Measurements from ENCODE around the gene DAGLA.

The DAGLA gene

DNA sequence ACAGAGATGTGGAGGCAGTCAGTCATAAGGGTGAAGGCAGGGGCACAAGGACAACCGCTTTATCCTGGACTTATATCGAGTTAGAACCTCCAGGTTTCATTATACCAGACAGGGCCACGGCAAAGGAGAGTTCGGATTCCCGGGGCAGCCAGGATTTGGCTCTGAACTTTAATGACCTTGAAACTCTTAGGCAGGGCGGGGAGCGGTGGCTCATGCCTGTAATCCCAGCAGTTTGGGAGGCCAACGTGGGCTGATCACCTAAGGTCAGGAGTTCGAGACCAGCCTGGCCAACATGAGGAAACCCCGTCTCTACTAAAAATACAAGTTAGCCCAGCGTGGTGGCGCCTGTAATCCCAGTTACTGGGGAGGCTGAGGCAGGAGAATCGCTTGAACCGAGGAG, 71.2 kb downstream of the DAGLA start:
- TF ChIP-seq, protein P1, sequence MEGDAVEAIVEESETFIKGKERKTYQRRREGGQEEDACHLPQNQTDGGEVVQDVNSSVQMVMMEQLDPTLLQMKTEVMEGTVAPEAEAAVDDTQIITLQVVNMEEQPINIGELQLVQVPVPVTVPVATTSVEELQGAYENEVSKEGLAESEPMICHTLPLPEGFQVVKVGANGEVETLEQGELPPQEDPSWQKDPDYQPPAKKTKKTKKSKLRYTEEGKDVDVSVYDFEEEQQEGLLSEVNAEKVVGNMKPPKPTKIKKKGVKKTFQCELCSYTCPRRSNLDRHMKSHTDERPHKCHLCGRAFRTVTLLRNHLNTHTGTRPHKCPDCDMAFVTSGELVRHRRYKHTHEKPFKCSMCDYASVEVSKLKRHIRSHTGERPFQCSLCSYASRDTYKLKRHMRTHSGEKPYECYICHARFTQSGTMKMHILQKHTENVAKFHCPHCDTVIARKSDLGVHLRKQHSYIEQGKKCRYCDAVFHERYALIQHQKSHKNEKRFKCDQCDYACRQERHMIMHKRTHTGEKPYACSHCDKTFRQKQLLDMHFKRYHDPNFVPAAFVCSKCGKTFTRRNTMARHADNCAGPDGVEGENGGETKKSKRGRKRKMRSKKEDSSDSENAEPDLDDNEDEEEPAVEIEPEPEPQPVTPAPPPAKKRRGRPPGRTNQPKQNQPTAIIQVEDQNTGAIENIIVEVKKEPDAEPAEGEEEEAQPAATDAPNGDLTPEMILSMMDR (IDR thresholded peaks at IDR 0.05) = no peak
- Histone ChIP-seq H3K4me3 (no peak overlapping the region), H3K9me3 (no peaks in the 10 kb centered on the region), H3K4me1 (peaks cover 0 to 16% (median 6%) of the 10 kb centered on the region in 4 donors), H3K27me3 (peaks cover 0 to 34% of the 10 kb centered on the region in 2 donors), H3K27ac (no peak overlapping the region), H3K36me3 (no peaks in the 10 kb centered on the region)
- DNase-seq = no peak
- intact Hi-C loops (cut with DNase I; ENCODE audit: low total_unique reads) = no loop called here

DNA sequence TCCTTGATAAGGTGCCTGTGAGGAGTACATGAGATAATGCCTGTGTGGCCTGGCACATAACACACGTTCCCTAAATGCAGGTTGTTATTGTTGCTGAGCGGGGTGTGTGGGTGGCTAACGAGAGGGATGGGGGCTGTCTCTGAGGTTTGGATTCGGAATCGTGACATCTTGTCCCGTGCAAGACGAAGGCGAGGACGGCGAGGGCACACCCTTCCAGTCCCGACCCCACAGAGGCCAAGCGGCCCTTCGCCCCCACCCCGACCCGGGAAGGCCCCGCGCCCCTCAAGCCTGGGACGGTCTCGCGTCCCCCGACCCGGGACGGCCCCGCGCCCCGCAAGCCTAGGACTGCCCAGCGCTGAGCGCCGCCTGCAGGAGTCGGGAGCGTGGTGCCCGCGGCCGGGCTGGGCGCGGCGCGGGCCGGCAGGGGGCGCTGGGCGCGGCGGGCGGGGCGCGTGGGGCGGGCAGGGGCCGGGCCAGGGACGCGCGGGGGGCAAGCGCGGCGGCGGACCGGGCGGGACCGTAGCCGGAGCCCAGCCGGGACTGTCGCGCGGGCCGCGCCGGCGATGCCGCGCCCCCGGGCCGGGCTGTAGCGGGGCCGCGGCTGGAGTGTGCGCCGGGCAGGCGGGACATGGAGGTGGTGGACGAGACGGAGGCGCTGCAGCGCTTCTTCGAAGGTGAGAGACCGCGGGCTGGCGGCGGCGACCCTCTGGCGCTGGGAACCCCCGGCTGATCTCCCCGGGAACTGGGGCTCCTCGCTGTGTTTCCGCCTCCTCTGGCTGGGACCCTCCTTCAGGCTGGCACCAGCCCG, 72.1 kb downstream of the DAGLA start, which contains the start of gene MYRF:
MYRF (plus strand) TSS at position 520 of the 808 bp plus-strand sequence; CDS start at position 629, 109 bp downstream.
- no peak for DNase-seq
- Histone ChIP-seq H3K27ac (no peak within 1 kb of the TSS), H3K4me1 (peaks cover 0 to 16% (median 6%) of the 10 kb centered on the region in 4 donors)

DNA sequence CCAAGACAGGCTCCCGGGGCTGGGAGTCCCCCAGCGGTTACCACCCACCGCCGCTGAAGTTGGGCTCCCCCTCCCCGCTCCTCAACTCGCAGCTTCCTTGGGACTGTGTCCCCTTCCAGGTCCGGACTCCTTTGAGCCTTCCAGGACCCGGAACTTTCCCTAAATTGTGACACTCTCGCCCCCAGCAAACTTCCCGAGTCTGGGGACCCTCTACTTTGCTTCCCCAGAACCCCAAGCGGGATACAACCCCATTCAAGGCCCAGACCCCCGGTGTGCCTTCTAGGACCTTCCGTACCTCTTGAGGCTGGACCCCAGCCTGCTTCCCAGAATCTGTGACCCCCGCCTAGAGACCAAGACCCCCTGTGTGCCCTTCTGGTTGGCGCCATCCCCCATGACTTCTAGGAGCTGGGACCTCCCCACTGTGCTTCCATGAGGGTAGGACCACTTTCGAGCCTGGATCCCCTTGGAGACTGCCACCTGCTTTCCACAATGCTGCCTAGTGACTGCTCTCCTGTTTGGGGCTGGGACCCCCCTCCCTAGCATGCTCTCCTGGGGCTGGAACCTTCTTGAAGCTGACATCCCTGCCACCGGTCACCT, 72.8 kb downstream of the DAGLA start:
- peaks cover 0 to 39% of the 10 kb centered on the region in 2 donors for H3K27me3 ChIP-seq
- intact Hi-C loops (cut with DNase I; ENCODE audit: low total_unique reads) = no loop called here
- peaks cover 0 to 10% (median 6%) of the 10 kb centered on the region in 4 donors for H3K4me1 ChIP-seq
- DNase-seq = no peak
- TF ChIP-seq, protein P1 (IDR thresholded peaks at IDR 0.05) = no peak
- no peaks in the 10 kb centered on the region for H3K36me3 ChIP-seq
- peak overlapping the region; percentile 36 to 55 for H3K4me3 ChIP-seq
- H3K27ac ChIP-seq = no peak overlapping the region
- no peaks in the 10 kb centered on the region for H3K9me3 ChIP-seq

More for the DNA sequence above, 72.1 kb downstream of the DAGLA start, which contains the start of gene MYRF:
- TF ChIP-seq, protein P1 (IDR thresholded peaks at IDR 0.05) = peak; percentile 26 to 31
- Histone ChIP-seq H3K27me3 (peaks cover 0 to 34% of the 10 kb centered on the region in 2 donors), H3K9me3 (no peaks in the 10 kb centered on the region), H3K36me3 (no peaks in the 10 kb centered on the region), H3K4me3 (peak within 1 kb of the TSS; percentile 36 to 55)
- intact Hi-C loops (cut with DNase I; ENCODE audit: low total_unique reads) = no loop called here

GRCh38 chr11:61753672-61754071, 73.5 kb downstream of the DAGLA start:
- no peaks in the 10 kb centered on the region for H3K9me3 ChIP-seq
- DNase-seq = no peak
- intact Hi-C loops (cut with DNase I; ENCODE audit: low total_unique reads) = no loop called here
- H3K36me3 ChIP-seq = no peaks in the 10 kb centered on the region
- peaks cover 0 to 39% of the 10 kb centered on the region in 2 donors for H3K27me3 ChIP-seq
- TF ChIP-seq, protein P1 (IDR thresholded peaks at IDR 0.05) = no peak
- no peak overlapping the region for H3K4me3 ChIP-seq
- H3K4me1 ChIP-seq = peaks cover 0 to 10% (median 6%) of the 10 kb centered on the region in 4 donors
- no peak overlapping the region for H3K27ac ChIP-seq

- intact Hi-C loops (cut with DNase I; ENCODE audit: low total_unique reads) = no loop called here
- H3K27me3 ChIP-seq = peaks cover 0 to 35% of the 10 kb centered on the region in 2 donors
- no peaks in the 10 kb centered on the region for H3K9me3 ChIP-seq
- TF ChIP-seq, protein P1 (IDR thresholded peaks at IDR 0.05) = no peak
- peaks cover 0 to 10% (median 6%) of the 10 kb centered on the region in 4 donors for H3K4me1 ChIP-seq
- no peak for DNase-seq
- no peaks in the 10 kb centered on the region for H3K36me3 ChIP-seq
- no peak overlapping the region for H3K4me3 ChIP-seq
- no peak overlapping the region for H3K27ac ChIP-seq
These were observed 74.6 kb downstream of the DAGLA start for GRCh38 chr11:61754534-61755482.

All from tibial artery (tissue), 4 donors.